ENCODE measurements around the gene SMAD6.
"Not testable (repeated sequence)": the region's sequence is repeated elsewhere in the genome, so short reads cannot be mapped to it uniquely, and the experiment has no call there.

Gene SMAD6

DNA sequence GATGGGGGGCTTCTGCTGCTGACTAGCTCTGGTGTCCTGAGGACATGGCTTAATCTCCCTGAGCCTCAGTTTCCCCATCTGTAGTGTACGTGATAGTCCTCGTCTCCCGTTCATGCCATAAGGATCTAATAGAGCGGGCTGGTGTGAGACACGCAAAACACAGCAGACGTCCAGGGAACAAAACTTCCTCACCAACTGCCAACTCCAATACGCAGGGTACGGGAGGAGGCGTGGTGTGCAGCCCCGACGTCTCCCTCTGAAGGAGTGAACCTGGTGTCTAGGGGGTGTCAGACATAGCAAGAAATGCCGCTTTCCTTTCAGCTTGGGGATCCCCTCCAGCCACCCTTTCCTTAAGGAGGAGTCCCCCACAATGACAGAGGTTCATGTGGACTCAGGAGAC lies 55.0 kb downstream of the SMAD6 start:
- DNase-seq (ENCODE audit: low read depth in 3 of 3, low spot score in 1 of 3), result no peak

DNA sequence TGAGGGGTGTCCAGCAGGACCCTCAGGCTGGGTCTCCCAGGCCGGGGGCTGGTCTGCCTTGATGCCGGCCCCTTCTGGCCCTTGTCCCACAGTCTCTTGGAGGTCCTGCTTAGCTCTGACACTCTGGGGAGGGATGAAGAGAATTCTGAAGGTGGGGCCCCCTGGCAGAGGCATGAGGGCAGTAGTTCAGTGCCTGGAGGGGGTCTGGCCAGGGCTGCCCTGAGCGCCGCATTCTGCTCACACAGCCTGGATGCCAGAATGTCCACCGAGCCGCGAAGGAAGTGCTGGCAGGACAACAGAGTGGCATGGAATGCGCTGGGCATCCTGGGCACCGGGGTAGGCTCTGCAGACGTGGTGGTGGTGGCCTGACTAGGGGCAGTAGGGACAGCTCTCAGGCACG lies 55.5 kb downstream of the SMAD6 start:
- DNase-seq (ENCODE audit: low read depth in 3 of 3, low spot score in 1 of 3), result no peak

GRCh38 chr15:66758217-66758616 lies 56.2 kb downstream of the SMAD6 start:
- DNase-seq (ENCODE audit: low read depth in 3 of 3, low spot score in 1 of 3), result not testable (repeated sequence)

- DNase-seq (ENCODE audit: low read depth in 3 of 3, low spot score in 1 of 3), result no peak
Observed at GRCh38 chr15:66758844-66759243, 56.8 kb downstream of the SMAD6 start.

DNA sequence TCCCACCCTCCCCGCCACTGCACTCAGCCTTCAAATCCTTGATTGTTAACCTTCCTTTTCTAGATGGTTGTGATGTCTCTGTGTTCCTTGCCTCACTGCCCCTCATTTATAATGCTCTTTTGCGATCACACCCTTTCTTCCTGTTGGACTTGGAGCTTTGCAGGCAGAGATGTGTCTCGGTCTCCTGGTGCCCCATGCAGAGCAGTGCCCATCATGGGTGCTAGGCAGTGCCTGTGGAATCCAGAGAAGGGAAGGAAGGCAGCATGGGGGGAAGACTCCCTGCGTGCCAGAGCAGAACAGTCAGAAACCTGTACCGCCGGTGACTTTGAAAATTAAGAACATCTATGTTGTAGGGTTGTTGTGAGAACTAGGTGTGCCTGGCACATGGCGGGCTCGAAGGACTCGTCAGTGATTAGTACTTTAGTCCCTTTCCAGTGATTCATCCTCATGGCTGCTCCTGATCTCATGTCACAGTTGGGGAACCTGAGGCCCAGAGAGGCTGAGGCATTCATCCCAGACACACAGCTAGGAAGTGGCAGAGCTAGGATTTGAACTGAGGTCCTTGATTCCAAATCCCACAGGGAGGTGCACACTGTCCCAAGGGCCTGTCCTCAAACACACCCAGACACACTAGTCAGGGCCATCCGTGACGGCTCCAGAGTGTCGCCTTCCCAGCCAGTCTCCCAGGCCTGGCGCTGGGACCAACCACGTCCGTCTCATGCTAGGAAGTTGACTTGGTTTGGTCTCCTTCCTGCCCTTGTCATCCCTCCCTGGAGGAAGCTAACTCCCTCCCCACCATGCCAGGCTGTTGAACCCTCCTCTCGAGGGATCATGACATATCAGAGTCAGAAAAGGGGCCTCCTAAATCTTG lies 58.3 kb downstream of the SMAD6 start:
- DNase-seq (ENCODE audit: low read depth in 3 of 3, low spot score in 1 of 3), result no peak

GRCh38 chr15:66760968-66761725 lies 59.1 kb downstream of the SMAD6 start:
- DNase-seq (ENCODE audit: low read depth in 3 of 3, low spot score in 1 of 3), result no peak

GRCh38 chr15:66761726-66762595 lies 59.9 kb downstream of the SMAD6 start:
- no peak for DNase-seq (ENCODE audit: low read depth in 3 of 3, low spot score in 1 of 3)

GRCh38 chr15:66763186-66764071 lies 61.4 kb downstream of the SMAD6 start:
- no peak for DNase-seq (ENCODE audit: low read depth in 3 of 3, low spot score in 1 of 3)

GRCh38 chr15:66764072-66764786 lies 62.2 kb downstream of the SMAD6 start:
- DNase-seq (ENCODE audit: low read depth in 3 of 3, low spot score in 1 of 3), result no peak

DNA sequence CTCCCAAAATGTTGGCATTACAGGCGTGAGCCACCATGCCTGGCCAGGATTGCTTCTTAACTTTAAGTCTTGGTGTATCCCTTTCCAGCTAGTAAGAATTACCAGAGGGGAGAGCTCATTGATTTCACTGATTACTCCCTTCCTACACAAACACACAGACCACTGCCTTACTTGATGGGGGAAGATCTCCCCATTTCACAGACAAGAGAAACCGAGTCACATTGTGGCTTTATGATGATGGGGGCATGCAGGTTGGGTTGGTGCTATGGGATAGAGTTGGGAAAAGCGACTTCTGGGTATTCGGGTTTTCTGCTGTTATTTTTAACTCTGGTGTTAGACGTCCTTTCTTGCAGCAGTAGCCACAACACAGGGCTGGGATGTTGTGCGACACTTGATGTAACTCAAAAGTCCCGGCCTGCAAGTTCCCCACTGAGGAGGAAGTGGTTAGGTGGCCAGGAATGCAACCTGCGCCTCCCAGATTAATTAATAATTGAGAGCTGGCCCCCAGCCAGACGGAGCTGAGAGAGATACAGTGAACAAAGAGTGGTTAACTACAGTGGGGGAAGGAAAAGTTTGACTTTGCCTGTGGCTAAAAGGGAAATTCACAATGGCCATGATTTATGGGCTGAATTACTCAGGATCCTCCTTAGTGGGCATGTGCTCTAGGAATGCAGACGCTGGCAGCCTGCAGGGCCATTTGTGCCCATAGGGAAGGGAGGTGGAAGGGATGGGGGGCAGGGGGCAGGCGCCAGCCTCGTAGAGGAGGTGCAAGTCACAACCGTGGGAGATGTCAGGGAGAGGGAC lies 63.6 kb downstream of the SMAD6 start:
- DNase-seq (ENCODE audit: low read depth in 3 of 3, low spot score in 1 of 3), result no peak

DNA sequence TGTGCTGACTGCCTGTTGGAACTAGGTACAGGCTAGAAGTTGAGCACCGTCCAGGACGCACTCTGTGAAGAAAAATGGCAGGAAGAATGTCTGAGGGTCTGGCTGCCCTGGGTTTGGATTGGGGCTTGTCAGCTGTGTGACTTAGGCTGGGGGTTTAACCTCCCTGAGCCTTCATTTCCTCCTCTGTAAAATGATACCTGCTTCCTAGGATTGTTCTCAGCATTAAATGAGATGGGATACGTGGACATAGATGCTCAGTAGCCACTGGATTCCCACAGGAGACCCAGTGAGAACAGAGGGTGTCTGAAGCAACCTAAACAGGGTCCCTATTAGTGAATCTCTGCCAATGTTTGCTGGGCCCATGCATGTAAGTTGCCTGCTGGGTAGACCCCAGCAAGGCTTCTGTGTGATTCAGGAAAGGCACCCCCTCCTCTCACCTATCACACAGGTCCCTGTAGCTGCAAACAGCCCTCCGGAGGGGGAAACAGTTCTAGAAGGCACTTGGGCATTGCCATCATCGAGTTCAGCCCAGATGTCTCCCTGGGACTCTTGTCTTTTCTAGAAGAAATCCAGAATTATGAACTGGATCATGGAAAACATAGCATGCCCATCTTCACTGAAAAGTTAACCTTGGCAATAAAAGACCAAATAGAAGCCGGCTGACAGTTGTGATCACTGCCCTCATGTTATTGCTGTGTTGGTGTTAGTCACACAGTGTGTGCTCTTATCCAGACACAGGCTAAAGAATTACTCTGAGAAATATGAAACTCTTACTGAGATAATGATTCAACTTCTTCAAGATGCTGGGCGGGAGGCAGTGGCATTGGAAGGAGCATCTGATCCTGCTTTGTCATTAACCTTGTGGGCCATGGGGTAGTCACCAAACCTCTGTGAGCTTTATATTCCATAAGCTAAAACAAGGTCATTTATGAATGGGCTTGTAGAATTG lies 64.5 kb downstream of the SMAD6 start:
- no peak for DNase-seq (ENCODE audit: low read depth in 3 of 3, low spot score in 1 of 3)

GRCh38 chr15:66767240-66767659 lies 65.2 kb downstream of the SMAD6 start:
- DNase-seq (ENCODE audit: low read depth in 3 of 3, low spot score in 1 of 3), result no peak

- DNase-seq (ENCODE audit: low read depth in 3 of 3, low spot score in 1 of 3), result no peak
Observed at GRCh38 chr15:66768987-66769386, 67.0 kb downstream of the SMAD6 start.

DNA sequence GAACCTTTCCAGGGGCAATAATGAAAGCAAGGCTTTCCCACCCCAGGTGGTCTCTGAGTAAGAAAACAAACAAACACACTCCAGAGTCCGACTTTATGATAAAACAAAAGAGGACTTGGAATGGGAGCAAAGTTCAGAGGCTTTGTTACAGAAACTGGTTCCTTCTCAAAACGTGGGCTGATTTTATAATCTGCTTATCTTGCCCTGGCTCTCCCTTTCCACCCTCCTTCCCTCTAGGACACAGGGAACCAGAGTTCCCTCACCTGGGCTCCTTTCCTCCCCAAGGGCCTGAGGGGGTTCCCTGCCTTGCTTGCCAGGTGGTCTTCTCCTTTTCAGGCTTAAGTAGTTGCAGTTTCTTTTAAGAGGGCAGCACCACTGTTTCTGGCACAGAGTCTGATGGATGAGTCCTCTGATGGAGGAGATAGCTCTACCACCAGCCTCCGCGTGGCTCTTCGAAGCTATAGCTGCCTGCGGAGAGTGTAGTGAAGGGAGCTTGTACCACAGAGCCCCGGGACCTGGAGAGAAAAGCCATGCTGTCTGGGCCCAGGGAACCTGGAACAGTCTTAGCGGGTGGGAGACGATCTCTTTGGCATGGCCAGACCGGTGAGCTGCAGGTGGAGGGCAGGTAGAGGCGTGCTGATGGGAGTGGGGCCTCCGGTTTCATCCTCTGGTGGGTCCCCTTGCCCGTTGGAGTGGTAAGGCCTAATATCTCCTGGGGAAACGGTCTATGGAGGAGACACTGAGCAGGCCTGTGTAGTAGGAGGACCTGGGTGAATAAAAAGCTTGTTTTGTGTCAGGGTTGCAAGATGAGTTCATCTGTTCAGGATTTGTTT lies 68.7 kb downstream of the SMAD6 start:
- no peak for DNase-seq (ENCODE audit: low read depth in 3 of 3, low spot score in 1 of 3)

DNA sequence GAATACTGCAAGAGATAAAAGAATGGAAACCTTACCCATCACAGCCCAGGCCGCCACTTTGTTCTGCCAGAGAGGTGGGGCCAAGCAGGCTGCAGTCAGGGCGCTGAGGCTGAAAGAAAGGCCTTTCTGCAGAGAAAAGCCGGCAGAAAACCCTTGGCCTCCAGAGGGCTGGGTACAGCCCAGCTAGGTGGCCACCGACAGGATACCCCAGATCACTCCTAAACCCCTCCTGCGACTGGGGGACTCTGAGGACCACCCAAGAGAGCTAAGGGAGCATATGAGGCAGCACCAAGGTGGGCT lies 69.3 kb downstream of the SMAD6 start:
- DNase-seq (ENCODE audit: low read depth in 3 of 3, low spot score in 1 of 3), result no peak

- DNase-seq (ENCODE audit: low read depth in 3 of 3, low spot score in 1 of 3), result no peak
Observed at GRCh38 chr15:66772604-66773128, 70.6 kb downstream of the SMAD6 start.

Data from stimulated activated CD4-positive, alpha-beta T cell treated with anti-CD3 and anti-CD28 coated beads, TNF-alpha, amount 100 ng/mL, for 1 hour (primary cell).